ENCODE data around the gene SRSF1.

- TF ChIP-seq, protein P1, sequence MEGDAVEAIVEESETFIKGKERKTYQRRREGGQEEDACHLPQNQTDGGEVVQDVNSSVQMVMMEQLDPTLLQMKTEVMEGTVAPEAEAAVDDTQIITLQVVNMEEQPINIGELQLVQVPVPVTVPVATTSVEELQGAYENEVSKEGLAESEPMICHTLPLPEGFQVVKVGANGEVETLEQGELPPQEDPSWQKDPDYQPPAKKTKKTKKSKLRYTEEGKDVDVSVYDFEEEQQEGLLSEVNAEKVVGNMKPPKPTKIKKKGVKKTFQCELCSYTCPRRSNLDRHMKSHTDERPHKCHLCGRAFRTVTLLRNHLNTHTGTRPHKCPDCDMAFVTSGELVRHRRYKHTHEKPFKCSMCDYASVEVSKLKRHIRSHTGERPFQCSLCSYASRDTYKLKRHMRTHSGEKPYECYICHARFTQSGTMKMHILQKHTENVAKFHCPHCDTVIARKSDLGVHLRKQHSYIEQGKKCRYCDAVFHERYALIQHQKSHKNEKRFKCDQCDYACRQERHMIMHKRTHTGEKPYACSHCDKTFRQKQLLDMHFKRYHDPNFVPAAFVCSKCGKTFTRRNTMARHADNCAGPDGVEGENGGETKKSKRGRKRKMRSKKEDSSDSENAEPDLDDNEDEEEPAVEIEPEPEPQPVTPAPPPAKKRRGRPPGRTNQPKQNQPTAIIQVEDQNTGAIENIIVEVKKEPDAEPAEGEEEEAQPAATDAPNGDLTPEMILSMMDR (IDR thresholded peaks at IDR 0.05): no peak
- TF ChIP-seq EP300 (IDR thresholded peaks at IDR 0.05) (no peak), POLR2A (IDR thresholded peaks at IDR 0.05) (no peak)
Observed at GRCh38 chr17:57966875-57967274, 40.2 kb downstream of the SRSF1 start.

All from ovary (tissue), 3 donors.